ENCODE data around the gene PRPF18.
"Not testable (repeated sequence)": the region's sequence is repeated elsewhere in the genome, so short reads cannot be mapped to it uniquely, and the experiment has no call there.

PRPF18 gene

GRCh38 chr10:13586676-13587355, at the start of gene PRPF18:
Gene PRPF18, plus strand, starts transcription at chr10:13586965. Its CDS starts 122 bp downstream, at chr10:13587087.
- TF ChIP-seq ZNF274 (IDR thresholded peaks at IDR 0.05; ENCODE audit: low read depth, low read length), result no peak
- peak within 1 kb of the TSS; percentile 96 for H3K4me3 ChIP-seq (ENCODE audit: low read length)

- not testable (repeated sequence) for H3K4me3 ChIP-seq (ENCODE audit: low read length)
Observed at GRCh38 chr10:13537985-13538384, 48.8 kb upstream of the PRPF18 start.

- no peak for TF ChIP-seq ZNF274 (IDR thresholded peaks at IDR 0.05; ENCODE audit: low read depth, low read length)
- H3K4me3 ChIP-seq (ENCODE audit: low read length), result no peak overlapping the region
Observed at GRCh38 chr10:13542533-13542932, 44.2 kb upstream of the PRPF18 start.

GRCh38 chr10:13550802-13551201, 36.0 kb upstream of the PRPF18 start:
- TF ChIP-seq ZNF274 (IDR thresholded peaks at IDR 0.05; ENCODE audit: low read depth, low read length), result no peak
- no peak overlapping the region for H3K4me3 ChIP-seq (ENCODE audit: low read length)

GRCh38 chr10:13555884-13556510, 30.8 kb upstream of the PRPF18 start:
- no peak overlapping the region for H3K4me3 ChIP-seq (ENCODE audit: low read length)
- no peak for TF ChIP-seq ZNF274 (IDR thresholded peaks at IDR 0.05; ENCODE audit: low read depth, low read length)

- no peak overlapping the region for H3K4me3 ChIP-seq (ENCODE audit: low read length)
- TF ChIP-seq ZNF274 (IDR thresholded peaks at IDR 0.05; ENCODE audit: low read depth, low read length), result no peak
Observed at GRCh38 chr10:13559124-13559700, 27.6 kb upstream of the PRPF18 start.

- no peak for TF ChIP-seq ZNF274 (IDR thresholded peaks at IDR 0.05; ENCODE audit: low read depth, low read length)
- H3K4me3 ChIP-seq (ENCODE audit: low read length), result no peak overlapping the region
Observed at GRCh38 chr10:13560597-13560996, 26.2 kb upstream of the PRPF18 start.

GRCh38 chr10:13563481-13564445, 23.0 kb upstream of the PRPF18 start:
- H3K4me3 ChIP-seq (ENCODE audit: low read length), result no peak overlapping the region
- TF ChIP-seq ZNF274 (IDR thresholded peaks at IDR 0.05; ENCODE audit: low read depth, low read length), result no peak

- no peak for TF ChIP-seq ZNF274 (IDR thresholded peaks at IDR 0.05; ENCODE audit: low read depth, low read length)
- no peak overlapping the region for H3K4me3 ChIP-seq (ENCODE audit: low read length)
Observed at GRCh38 chr10:13564576-13564975, 22.2 kb upstream of the PRPF18 start.

GRCh38 chr10:13567030-13567429, 19.7 kb upstream of the PRPF18 start:
- no peak overlapping the region for H3K4me3 ChIP-seq (ENCODE audit: low read length)
- TF ChIP-seq ZNF274 (IDR thresholded peaks at IDR 0.05; ENCODE audit: low read depth, low read length), result no peak

- TF ChIP-seq ZNF274 (IDR thresholded peaks at IDR 0.05; ENCODE audit: low read depth, low read length), result no peak
- H3K4me3 ChIP-seq (ENCODE audit: low read length), result no peak overlapping the region
Observed at GRCh38 chr10:13571541-13571940, 15.2 kb upstream of the PRPF18 start.

GRCh38 chr10:13573960-13574359, 12.8 kb upstream of the PRPF18 start:
- no peak overlapping the region for H3K4me3 ChIP-seq (ENCODE audit: low read length)
- no peak for TF ChIP-seq ZNF274 (IDR thresholded peaks at IDR 0.05; ENCODE audit: low read depth, low read length)

- no peak overlapping the region for H3K4me3 ChIP-seq (ENCODE audit: low read length)
- no peak for TF ChIP-seq ZNF274 (IDR thresholded peaks at IDR 0.05; ENCODE audit: low read depth, low read length)
Observed at GRCh38 chr10:13585195-13585751, 1.5 kb upstream of the PRPF18 start.

- H3K4me3 ChIP-seq (ENCODE audit: low read length), result no peak overlapping the region
- no peak for TF ChIP-seq ZNF274 (IDR thresholded peaks at IDR 0.05; ENCODE audit: low read depth, low read length)
Observed at GRCh38 chr10:13585943-13586342, 822 bp upstream of the PRPF18 start.

Measured in GM08714 (cell line).